HG02884 (cell line): Measurements from ENCODE around the gene REC114.
"Not testable (repeated sequence)": the region's sequence is repeated elsewhere in the genome, so short reads cannot be mapped to it uniquely, and the experiment has no call there.

Experiments
- ATAC-seq: cut with Tn5 transposase; IDR thresholded peaks from one replicate; pipeline ENCODE4 v1.9.1; 2021; ENCODE audit warnings: mild to moderate bottlenecking, moderate library complexity; ENCODE audit not compliant: unreplicated experiment

Gene REC114

GRCh38 chr15:73522011-73522410, 79.0 kb downstream of the REC114 start:
- no peak for ATAC-seq

GRCh38 chr15:73524919-73525318, 82.0 kb downstream of the REC114 start:
- ATAC-seq: no peak

GRCh38 chr15:73527598-73527997, 84.6 kb downstream of the REC114 start:
- ATAC-seq: no peak

- ATAC-seq: no peak
Observed at GRCh38 chr15:73530649-73531048, 87.7 kb downstream of the REC114 start.

- ATAC-seq: no peak
Observed at GRCh38 chr15:73538123-73538522, 95.2 kb downstream of the REC114 start.

GRCh38 chr15:73538563-73539211, 95.7 kb downstream of the REC114 start:
- ATAC-seq: no peak

GRCh38 chr15:73539212-73540128, 96.5 kb downstream of the REC114 start:
- ATAC-seq: no peak

GRCh38 chr15:73540161-73540560, 97.2 kb downstream of the REC114 start:
- ATAC-seq: no peak

GRCh38 chr15:73541479-73541878, 98.5 kb downstream of the REC114 start:
- no peak for ATAC-seq

GRCh38 chr15:73548925-73549324, 106.0 kb downstream of the REC114 start:
- not testable (repeated sequence) for ATAC-seq

- ATAC-seq: no peak
Observed at GRCh38 chr15:73550190-73550589, 107.2 kb downstream of the REC114 start.

GRCh38 chr15:73555080-73555479, 112.1 kb downstream of the REC114 start:
- no peak for ATAC-seq

- ATAC-seq: no peak
Observed at GRCh38 chr15:73558529-73558928, 115.6 kb downstream of the REC114 start.

- ATAC-seq: no peak
Observed at GRCh38 chr15:73560501-73561117, 117.6 kb downstream of the REC114 start.

GRCh38 chr15:73564255-73564654, 121.3 kb downstream of the REC114 start:
- ATAC-seq: no peak

GRCh38 chr15:73567020-73567419, 124.1 kb downstream of the REC114 start:
- ATAC-seq: no peak

GRCh38 chr15:73568564-73569280, 125.8 kb downstream of the REC114 start:
- no peak for ATAC-seq

- no peak for ATAC-seq
Observed at GRCh38 chr15:73569361-73569760, 126.4 kb downstream of the REC114 start.

GRCh38 chr15:73570355-73571032, 127.5 kb downstream of the REC114 start:
- ATAC-seq: no peak

- ATAC-seq: no peak
Observed at GRCh38 chr15:73571346-73571745, 128.4 kb downstream of the REC114 start.

- no peak for ATAC-seq
Observed at GRCh38 chr15:73572296-73572695, 129.3 kb downstream of the REC114 start.
